GM12878 (cell line): Measurements from ENCODE around the gene HEBP2.

Experiments
- BHLHE40 ChIP-seq, 2 experiments: fragments of 450-650 bp in 1 of 2; IDR thresholded peaks; 2 replicates each; pipeline ENCODE4 v1.6.1; 2011 to 2017; ENCODE audit warnings: low read depth in 2 of 2, borderline replicate concordance in 1 of 2, improper control_type of control experiment in 1 of 2, low read length in 1 of 2, mild to moderate bottlenecking in 1 of 2
- TF ChIP-seq, protein P1 (sequence below), 3 experiments: IDR thresholded peaks in 2 of 3; conservative IDR thresholded peaks in 1 of 3; 2 replicates each; pipeline ENCODE4 v1.5.1; 2011; ENCODE audit warnings: low read depth in 3 of 3, low read length in 3 of 3, mild to moderate bottlenecking in 3 of 3, control low read depth in 2 of 3, moderate library complexity in 2 of 3, inconsistent platforms in 1 of 3, mixed read lengths in 1 of 3; ENCODE audit not compliant: control insufficient read depth in 2 of 3, insufficient read depth in 1 of 3; ENCODE audit errors: extremely low read depth in 1 of 3

DNA sequence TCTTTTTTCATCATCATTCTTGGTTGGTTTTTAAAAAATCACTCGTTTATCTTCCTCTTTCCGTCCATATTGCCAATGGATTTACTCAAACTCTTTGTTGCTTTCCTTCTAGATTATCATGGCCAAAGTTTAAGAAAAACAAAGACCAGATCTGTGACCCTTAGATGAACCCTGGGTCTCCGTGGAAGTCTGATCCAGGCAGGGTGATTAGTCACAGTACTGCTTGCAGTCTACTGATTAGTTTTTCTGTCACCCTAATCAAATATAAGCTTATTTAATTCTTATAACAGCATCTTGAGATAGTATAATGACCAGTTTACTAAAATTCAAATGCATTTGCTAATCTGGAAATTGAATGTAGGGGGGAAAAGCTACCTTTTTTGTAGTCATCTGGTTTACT lies 32.3 kb upstream of the HEBP2 start:
- TF ChIP-seq, protein P1, sequence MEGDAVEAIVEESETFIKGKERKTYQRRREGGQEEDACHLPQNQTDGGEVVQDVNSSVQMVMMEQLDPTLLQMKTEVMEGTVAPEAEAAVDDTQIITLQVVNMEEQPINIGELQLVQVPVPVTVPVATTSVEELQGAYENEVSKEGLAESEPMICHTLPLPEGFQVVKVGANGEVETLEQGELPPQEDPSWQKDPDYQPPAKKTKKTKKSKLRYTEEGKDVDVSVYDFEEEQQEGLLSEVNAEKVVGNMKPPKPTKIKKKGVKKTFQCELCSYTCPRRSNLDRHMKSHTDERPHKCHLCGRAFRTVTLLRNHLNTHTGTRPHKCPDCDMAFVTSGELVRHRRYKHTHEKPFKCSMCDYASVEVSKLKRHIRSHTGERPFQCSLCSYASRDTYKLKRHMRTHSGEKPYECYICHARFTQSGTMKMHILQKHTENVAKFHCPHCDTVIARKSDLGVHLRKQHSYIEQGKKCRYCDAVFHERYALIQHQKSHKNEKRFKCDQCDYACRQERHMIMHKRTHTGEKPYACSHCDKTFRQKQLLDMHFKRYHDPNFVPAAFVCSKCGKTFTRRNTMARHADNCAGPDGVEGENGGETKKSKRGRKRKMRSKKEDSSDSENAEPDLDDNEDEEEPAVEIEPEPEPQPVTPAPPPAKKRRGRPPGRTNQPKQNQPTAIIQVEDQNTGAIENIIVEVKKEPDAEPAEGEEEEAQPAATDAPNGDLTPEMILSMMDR (IDR thresholded peaks at IDR 0.05 in 2 of 3, conservative IDR thresholded peaks at IDR 0.05 in 1 of 3; ENCODE audit: control insufficient read depth in 2 of 3, extremely low read depth in 1 of 3, insufficient read depth in 1 of 3, low read depth in 3 of 3, low read length in 3 of 3), result no peak
- no peak for TF ChIP-seq BHLHE40 (IDR thresholded peaks at IDR 0.05; ENCODE audit: borderline replicate concordance in 1 of 2, low read depth in 2 of 2, low read length in 1 of 2)
